ENCODE measurements around the gene SORBS1. TPM values are rescaled to one million over a fixed set of nuclear protein-coding genes. Genes with fewer than 3 reads are reported as not detected.

Gene SORBS1
- total and polyA plus RNA-seq, 9 of the 15 experiments (the other 6 are each of a cell fraction or from before 2014, with no cell fraction given), result 2.0 to 13.3 (median 6.5) TPM

GRCh38 chr10:95289921-95290421, 271.2 kb downstream of the SORBS1 start:
- Histone ChIP-seq H3K4me2 (ENCODE audit: insufficient read depth, low read length) (peak overlapping the region; percentile 72), H3K27ac (ENCODE audit: extremely low read depth, low read depth, low read length) (peak overlapping the region; percentile 87), H4K20me1 (replicated peaks; ENCODE audit: control insufficient read depth, insufficient read depth, low read length) (peaks cover 6% of the 10 kb centered on the region; the same call in 1 of the 2 replicates), H3K36me3 (ENCODE audit: control insufficient read depth, insufficient read depth, low read length) (peaks cover 16% of the 10 kb centered on the region; the same call in 2 of the 3 replicates), H3K4me3 (peak overlapping the region; percentile 88), H2AFZ (ENCODE audit: low read depth, low read length) (0 out of 2 replicates have a peak overlapping the region, but pooled peaks have one; percentile 85), H3K9me3 (replicated peaks; ENCODE audit: control insufficient read depth, insufficient read depth, low read depth, low read length) (no peaks in the 10 kb centered on the region), H3K9ac (ENCODE audit: insufficient read depth in 1 of 2, low read depth in 2 of 2, low read length in 2 of 2) (peak overlapping the region; percentile 75 to 99), H3K4me1 (replicated peaks in 1 of 2; ENCODE audit: control insufficient read depth in 2 of 2, insufficient read depth in 2 of 2, low read length in 2 of 2) (peaks cover 27 to 35% of the 10 kb centered on the region in 2 experiments), H3K27me3 (ENCODE audit: control insufficient read depth in 2 of 2, insufficient read depth in 2 of 2, low read length in 2 of 2) (no peaks in the 10 kb centered on the region), H3K9me1 (ENCODE audit: control insufficient read depth, insufficient read depth, low read length) (no peaks in the 10 kb centered on the region), H3K79me2 (ENCODE audit: control insufficient read depth, insufficient read depth, low read length) (peaks cover 55% of the 10 kb centered on the region)
- ATAC-seq (no peak), DNase-seq (ENCODE audit: extremely low read depth in 1 of 4, low spot score in 3 of 4) (no peak), FAIRE-seq (peak; percentile 6)
- WGBS (ENCODE audit: insufficient coverage, low coverage, missing lambda C conversion rate), result 3% methylated on average over 5 of the region's 14 CpGs
- TSS peak; percentile 58 for BruUV-seq (replicated peaks)
- ChIA-PET POLR2A (interaction anchor here (0.7 to 1.5 kb wide), 4 partner anchors 15 to 20 kb away, joined by 3 to 6 read pairs (median 4); no protein-coding TSS in a partner anchor), CTCF (ENCODE audit: low intra/inter-chr PET ratio) (no interaction called here)
- intact Hi-C loops (cut with micrococcal nuclease) (loop anchor here (5.0 kb wide), 2 partner anchors 43 to 72 kb away; no protein-coding TSS in a partner anchor), in situ Hi-C loops (cut with MboI) (no loop called here)
- TF ChIP-seq GATAD2A (IDR thresholded peaks at IDR 0.05), result no peak
- TF ChIP-seq SFPQ (IDR thresholded peaks at IDR 0.05; ENCODE audit: low read depth, low read length), result no peak
- no peak for TF ChIP-seq SMARCE1 (IDR thresholded peaks at IDR 0.05)
- TF ChIP-seq LARP7 (IDR thresholded peaks at IDR 0.05), result no peak
- TF ChIP-seq RBM17 (IDR thresholded peaks at IDR 0.05; ENCODE audit: borderline replicate concordance, low read depth, low read length), result no peak
- no peak for TF ChIP-seq TFAM (CRISPR knock-in tag; conservative IDR thresholded peaks at IDR 0.05)
- no peak for TF ChIP-seq PHTF2 (CRISPR knock-in tag; IDR thresholded peaks at IDR 0.05)
- no peak for TF ChIP-seq CHCHD3 (CRISPR knock-in tag; IDR thresholded peaks at IDR 0.05)
